HL-60/S4 treated with retinoic acid at 250 ng/mL for 4 days and 3 days (cell line): Measurements from ENCODE around the gene TYMP.

ENCODE experiments used
- in situ Hi-C: fragments of 300-500 bp; cut with MboI; formaldehyde crosslinking; loops from 2 replicates; pipeline ENCODE4 v1.7.0; 2022; ENCODE audit warnings: low sequenced_read_pairs

TYMP gene

GRCh38 chr22:50529897-50530579 is at the start of gene TYMP:
Gene TYMP, minus strand, starts transcription at chr22:50530012. Its CDS starts 303 bp downstream, at chr22:50529709.
- in situ Hi-C loops = no loop called here

GRCh38 chr22:50578776-50579310 is 49.0 kb upstream of the TYMP start:
- in situ Hi-C loops = no loop called here

GRCh38 chr22:50577987-50578775 is 48.4 kb upstream of the TYMP start, which contains the start of gene CPT1B:
Gene CPT1B, minus strand, starts transcription at chr22:50578427. Its CDS starts 512 bp downstream, at chr22:50577915.
- in situ Hi-C loops = no loop called here

- in situ Hi-C loops = no loop called here
These were observed 47.8 kb upstream of the TYMP start for GRCh38 chr22:50577697-50577986.

GRCh38 chr22:50576806-50577696 is 47.2 kb upstream of the TYMP start:
- in situ Hi-C loops = no loop called here

- in situ Hi-C loops = no loop called here
These were observed 46.3 kb upstream of the TYMP start for GRCh38 chr22:50576070-50576469.

- in situ Hi-C loops = no loop called here
These were observed 45.7 kb upstream of the TYMP start for GRCh38 chr22:50575426-50575941.

- in situ Hi-C loops = no loop called here
These were observed 44.6 kb upstream of the TYMP start for GRCh38 chr22:50574383-50574755.

- in situ Hi-C loops = no loop called here
These were observed 43.9 kb upstream of the TYMP start for GRCh38 chr22:50573491-50574382.

- in situ Hi-C loops = no loop called here
These were observed 43.2 kb upstream of the TYMP start for GRCh38 chr22:50572965-50573364.

GRCh38 chr22:50571264-50572175 is 41.7 kb upstream of the TYMP start:
- in situ Hi-C loops = no loop called here

- in situ Hi-C loops = no loop called here
These were observed 41.0 kb upstream of the TYMP start for GRCh38 chr22:50570861-50571260.

GRCh38 chr22:50569896-50570535 is 40.2 kb upstream of the TYMP start:
- in situ Hi-C loops = no loop called here

GRCh38 chr22:50569041-50569459 is 39.2 kb upstream of the TYMP start:
- in situ Hi-C loops = no loop called here

GRCh38 chr22:50568626-50569025 is 38.8 kb upstream of the TYMP start:
- in situ Hi-C loops = no loop called here

- in situ Hi-C loops = no loop called here
These were observed 38.0 kb upstream of the TYMP start for GRCh38 chr22:50567721-50568252.

- in situ Hi-C loops = no loop called here
These were observed 34.5 kb upstream of the TYMP start for GRCh38 chr22:50564289-50564688.
